Measurements from ENCODE around the gene CUTA.
"Not testable (repeated sequence)": the region's sequence is repeated elsewhere in the genome, so short reads cannot be mapped to it uniquely, and the experiment has no call there.

CUTA gene

GRCh38 chr6:33372526-33373123, 45.3 kb downstream of the CUTA start:
- Histone ChIP-seq H3K79me2 (ENCODE audit: insufficient read depth, low read length) (no peaks in the 10 kb centered on the region), H3K9me3 (ENCODE audit: insufficient read depth, low read length, severe bottlenecking) (no peaks in the 10 kb centered on the region), H3K36me3 (ENCODE audit: insufficient read depth, low read length) (no peaks in the 10 kb centered on the region), H3K4me3 (ENCODE audit: low read depth in 1 of 2, low read length in 2 of 2) (no peak overlapping the region), H3K4me2 (ENCODE audit: insufficient read depth, low read length) (no peak overlapping the region), H3K9ac (ENCODE audit: low read depth, low read length) (no peak overlapping the region), H3K27me3 (ENCODE audit: insufficient read depth, low read length, poor library complexity) (peaks cover 2% of the 10 kb centered on the region), H3K4me1 (ENCODE audit: insufficient read depth, low read length) (no peaks in the 10 kb centered on the region), H4K20me1 (ENCODE audit: insufficient read depth, low read length) (no peaks in the 10 kb centered on the region), H2AFZ (ENCODE audit: low read depth, low read length) (no peak overlapping the region), H3K27ac (ENCODE audit: low read length) (no peak overlapping the region)
- DNase-seq (no peak), ATAC-seq (ENCODE audit: insufficient read depth, low read depth) (no peak)
- TF ChIP-seq, protein P1, sequence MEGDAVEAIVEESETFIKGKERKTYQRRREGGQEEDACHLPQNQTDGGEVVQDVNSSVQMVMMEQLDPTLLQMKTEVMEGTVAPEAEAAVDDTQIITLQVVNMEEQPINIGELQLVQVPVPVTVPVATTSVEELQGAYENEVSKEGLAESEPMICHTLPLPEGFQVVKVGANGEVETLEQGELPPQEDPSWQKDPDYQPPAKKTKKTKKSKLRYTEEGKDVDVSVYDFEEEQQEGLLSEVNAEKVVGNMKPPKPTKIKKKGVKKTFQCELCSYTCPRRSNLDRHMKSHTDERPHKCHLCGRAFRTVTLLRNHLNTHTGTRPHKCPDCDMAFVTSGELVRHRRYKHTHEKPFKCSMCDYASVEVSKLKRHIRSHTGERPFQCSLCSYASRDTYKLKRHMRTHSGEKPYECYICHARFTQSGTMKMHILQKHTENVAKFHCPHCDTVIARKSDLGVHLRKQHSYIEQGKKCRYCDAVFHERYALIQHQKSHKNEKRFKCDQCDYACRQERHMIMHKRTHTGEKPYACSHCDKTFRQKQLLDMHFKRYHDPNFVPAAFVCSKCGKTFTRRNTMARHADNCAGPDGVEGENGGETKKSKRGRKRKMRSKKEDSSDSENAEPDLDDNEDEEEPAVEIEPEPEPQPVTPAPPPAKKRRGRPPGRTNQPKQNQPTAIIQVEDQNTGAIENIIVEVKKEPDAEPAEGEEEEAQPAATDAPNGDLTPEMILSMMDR (IDR thresholded peaks at IDR 0.05; ENCODE audit: borderline replicate concordance, extremely low read depth, low read length, poor library complexity, severe bottlenecking): no peak
- no peak for TF ChIP-seq EZH2 (IDR thresholded peaks at IDR 0.05; ENCODE audit: borderline replicate concordance, low read depth, low read length, severe bottlenecking)

GRCh38 chr6:33371901-33372300, 46.0 kb downstream of the CUTA start:
- not testable (repeated sequence) for H4K20me1 ChIP-seq (ENCODE audit: insufficient read depth, low read length); H3K4me3 ChIP-seq (ENCODE audit: low read depth in 1 of 2, low read length in 2 of 2); H3K9ac ChIP-seq (ENCODE audit: low read depth, low read length); DNase-seq; H3K79me2 ChIP-seq (ENCODE audit: insufficient read depth, low read length); H3K4me2 ChIP-seq (ENCODE audit: insufficient read depth, low read length); ATAC-seq (ENCODE audit: insufficient read depth, low read depth); H3K9me3 ChIP-seq (ENCODE audit: insufficient read depth, low read length, severe bottlenecking); H3K4me1 ChIP-seq (ENCODE audit: insufficient read depth, low read length); H3K36me3 ChIP-seq (ENCODE audit: insufficient read depth, low read length); H2AFZ ChIP-seq (ENCODE audit: low read depth, low read length); H3K27me3 ChIP-seq (ENCODE audit: insufficient read depth, low read length, poor library complexity); H3K27ac ChIP-seq (ENCODE audit: low read length)

- H3K9ac ChIP-seq (ENCODE audit: low read depth, low read length); H2AFZ ChIP-seq (ENCODE audit: low read depth, low read length); H3K79me2 ChIP-seq (ENCODE audit: insufficient read depth, low read length); H4K20me1 ChIP-seq (ENCODE audit: insufficient read depth, low read length); H3K36me3 ChIP-seq (ENCODE audit: insufficient read depth, low read length); H3K4me2 ChIP-seq (ENCODE audit: insufficient read depth, low read length); DNase-seq; H3K4me3 ChIP-seq (ENCODE audit: low read depth in 1 of 2, low read length in 2 of 2); H3K4me1 ChIP-seq (ENCODE audit: insufficient read depth, low read length); H3K27me3 ChIP-seq (ENCODE audit: insufficient read depth, low read length, poor library complexity); H3K27ac ChIP-seq (ENCODE audit: low read length); ATAC-seq (ENCODE audit: insufficient read depth, low read depth); H3K9me3 ChIP-seq (ENCODE audit: insufficient read depth, low read length, severe bottlenecking): not testable (repeated sequence)
Observed at GRCh38 chr6:33367715-33368025, 50.2 kb downstream of the CUTA start.

DNA sequence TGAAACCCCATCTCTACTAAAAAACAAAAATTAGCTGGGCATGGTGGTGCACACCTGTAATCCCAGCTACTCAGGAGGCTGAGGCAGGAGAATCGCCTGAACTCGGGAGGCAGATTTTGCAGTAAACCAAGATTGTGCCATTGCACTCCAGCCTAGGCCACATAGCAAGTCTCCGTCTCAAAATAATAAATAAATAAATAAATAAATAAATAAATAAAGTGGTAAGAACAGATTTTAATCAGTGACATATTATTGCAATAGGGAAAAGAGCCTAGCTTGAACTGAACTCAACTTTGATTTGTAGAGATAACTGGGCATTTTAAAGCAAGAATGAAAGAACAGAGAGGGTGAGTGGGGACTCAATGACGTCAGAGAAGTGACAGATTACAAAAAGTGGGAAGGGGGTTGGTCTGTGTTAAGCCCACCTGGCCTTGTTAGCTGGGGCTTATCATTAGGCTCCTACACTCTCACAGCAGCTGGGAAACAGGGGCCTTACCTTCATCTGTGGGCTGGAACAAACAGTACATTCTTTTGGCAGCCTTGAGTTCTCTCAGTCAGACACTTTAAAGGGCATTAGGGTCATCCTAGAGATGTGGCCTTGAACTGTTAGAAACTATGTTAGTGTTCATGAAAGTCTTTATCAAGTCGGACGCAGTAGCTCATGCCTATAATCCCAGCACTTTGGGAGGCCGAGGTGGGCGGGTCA, 50.7 kb downstream of the CUTA start:
- H3K79me2 ChIP-seq (ENCODE audit: insufficient read depth, low read length): no peaks in the 10 kb centered on the region
- no peaks in the 10 kb centered on the region for H3K27me3 ChIP-seq (ENCODE audit: insufficient read depth, low read length, poor library complexity)
- H2AFZ ChIP-seq (ENCODE audit: low read depth, low read length): no peak overlapping the region
- H3K27ac ChIP-seq (ENCODE audit: low read length): no peak overlapping the region
- no peaks in the 10 kb centered on the region for H3K9me3 ChIP-seq (ENCODE audit: insufficient read depth, low read length, severe bottlenecking)
- H3K4me2 ChIP-seq (ENCODE audit: insufficient read depth, low read length): no peak overlapping the region
- H3K36me3 ChIP-seq (ENCODE audit: insufficient read depth, low read length): no peaks in the 10 kb centered on the region
- H3K9ac ChIP-seq (ENCODE audit: low read depth, low read length): no peak overlapping the region
- no peak for TF ChIP-seq EZH2 (IDR thresholded peaks at IDR 0.05; ENCODE audit: borderline replicate concordance, low read depth, low read length, severe bottlenecking)
- TF ChIP-seq, protein P1 (IDR thresholded peaks at IDR 0.05; ENCODE audit: borderline replicate concordance, extremely low read depth, low read length, poor library complexity, severe bottlenecking): no peak
- ATAC-seq (ENCODE audit: insufficient read depth, low read depth) (no peak), DNase-seq (no peak)
- H4K20me1 ChIP-seq (ENCODE audit: insufficient read depth, low read length): no peaks in the 10 kb centered on the region
- no peak overlapping the region for H3K4me3 ChIP-seq (ENCODE audit: low read depth in 1 of 2, low read length in 2 of 2)
- H3K4me1 ChIP-seq (ENCODE audit: insufficient read depth, low read length): no peaks in the 10 kb centered on the region

Measured in DND-41 (cell line).